GM12864 (cell line): ENCODE results near the gene CREG1.

Source experiments
- DNase-seq: peaks from one replicate; pipeline ENCODE4 v3.0.0-alpha.2; 2011; ENCODE audit warnings: low read depth
- H3K4me3 ChIP-seq: 2 replicates; pipeline ENCODE4 v1.5.1; 2011; ENCODE audit warnings: mild to moderate bottlenecking, low read depth, low read length, control low read depth
- CTCF ChIP-seq: IDR thresholded peaks from 2 replicates; pipeline ENCODE4 v1.5.1; 2011; ENCODE audit warnings: low read depth, mild to moderate bottlenecking, moderate library complexity, low read length, control low read depth, inconsistent platforms; ENCODE audit errors: missing control alignments

Gene CREG1

GRCh38 chr1:167532964-167533824 lies 20.4 kb downstream of the CREG1 start:
- TF ChIP-seq CTCF, result no peak
- no peak for DNase-seq
- no peak overlapping the region for H3K4me3 ChIP-seq

GRCh38 chr1:167532375-167532774 lies 21.2 kb downstream of the CREG1 start:
- no peak for TF ChIP-seq CTCF

GRCh38 chr1:167529829-167530474 lies 23.6 kb downstream of the CREG1 start:
- no peak for TF ChIP-seq CTCF
- DNase-seq, result no peak
- H3K4me3 ChIP-seq, result no peak overlapping the region

More at GRCh38 chr1:167532375-167532774, 21.2 kb downstream of the CREG1 start:
- H3K4me3 ChIP-seq, result no peak overlapping the region
- DNase-seq, result no peak

GRCh38 chr1:167528057-167528728 lies 25.4 kb downstream of the CREG1 start:
- no peak for TF ChIP-seq CTCF
- H3K4me3 ChIP-seq, result no peak overlapping the region

GRCh38 chr1:167526667-167527383 lies 26.7 kb downstream of the CREG1 start:
- no peak for DNase-seq
- no peak overlapping the region for H3K4me3 ChIP-seq
- no peak for TF ChIP-seq CTCF

More at GRCh38 chr1:167528057-167528728, 25.4 kb downstream of the CREG1 start:
- DNase-seq, result no peak

GRCh38 chr1:167524651-167525050 lies 28.9 kb downstream of the CREG1 start:
- H3K4me3 ChIP-seq, result no peak overlapping the region
- no peak for DNase-seq
- TF ChIP-seq CTCF, result no peak
